K562 (cell line): Measurements from ENCODE around the gene CALML4. TPM values are rescaled to one million over a fixed set of nuclear protein-coding genes. Genes with fewer than 3 reads are reported as not detected.
A peak's percentile ranks its signal among the peaks of the same experiment; 100 is the strongest.
"Not testable (repeated sequence)": the region's sequence is repeated elsewhere in the genome, so short reads cannot be mapped to it uniquely, and the experiment has no call there.

Source experiments
- ATAC-seq: fragments of 200-7000 bp; cut with Tn5 transposase; 3 replicates; pipeline ENCODE4 v1.9.1; 2020; ENCODE audit warnings: moderate library complexity
- BruUV-seq: library from RNA; stranded (reverse); fragments of 400-500 nt; replicated peaks from 2 replicates; lab custom pipeline; 2021; lab: Mats Ljungman, UMichigan
- CTCF ChIA-PET: fragments of 300-600 bp; formaldehyde crosslinking; extraction: SDS; loops from one replicate; lab custom pipeline; 2021; ENCODE audit warnings: low intra/inter-chr PET ratio; lab: Yijun Ruan, JAX
- POLR2A ChIA-PET: fragments of 300-600, 350-650 bp; sonication (Branson Sonifier 250); formaldehyde crosslinking; extraction: SDS; loops from one replicate; lab custom pipeline; 2021; ENCODE audit warnings: antibody characterized with exemption, inconsistent platforms; lab: Yijun Ruan, JAX
- DNase-seq, 4 experiments: peaks; one replicate each; pipeline versions ENCODE4 v3.0.0 to v3.0.0-alpha.2; 2011 to 2018; ENCODE audit warnings: low spot score in 3 of 4, mixed read lengths in 3 of 4; ENCODE audit errors: extremely low read depth in 1 of 4
- FAIRE-seq: peaks from 2 replicates; lab custom pipeline; 2011; peaks lifted over from hg19 to GRCh38; lab: Jason Lieb, UNC
- H2AFZ ChIP-seq: 2 replicates; pipeline ENCODE4 v1.6.0; 2011; ENCODE audit warnings: low read depth, low read length, control low read depth, inconsistent platforms
- H3K27ac ChIP-seq: fragments of 200-600 bp; 3 replicates; pipeline ENCODE4 v1.8.0; 2011; ENCODE audit warnings: low read depth, mild to moderate bottlenecking, control low read depth, inconsistent platforms, low read length, moderate library complexity, mixed read lengths; ENCODE audit errors: extremely low read depth
- H3K27me3 ChIP-seq, 2 experiments: fragments of 300-600 bp in 1 of 2; 2 replicates in 1 of 2; 3 replicates in 1 of 2; pipeline versions ENCODE4 v1.6.0 to v1.8.0; 2011; ENCODE audit warnings: inconsistent platforms in 2 of 2, low read length in 2 of 2, mild to moderate bottlenecking in 1 of 2, mixed read lengths in 1 of 2, moderate library complexity in 1 of 2; ENCODE audit not compliant: control insufficient read depth in 2 of 2, insufficient read depth in 2 of 2
- H3K36me3 ChIP-seq: fragments of 300-600 bp; 3 replicates; pipeline ENCODE4 v1.8.0; 2011; ENCODE audit warnings: mild to moderate bottlenecking, low read length, inconsistent platforms; ENCODE audit not compliant: control insufficient read depth, insufficient read depth
- H3K4me1 ChIP-seq, 2 experiments: fragments of 200-600 bp in 1 of 2; replicated peaks in 1 of 2; 2 replicates in 1 of 2; 3 replicates in 1 of 2; pipeline versions ENCODE4 v1.5.1 to v1.8.0; 2011; ENCODE audit warnings: inconsistent platforms in 2 of 2, low read length in 2 of 2, mild to moderate bottlenecking in 1 of 2, mixed read lengths in 1 of 2, moderate library complexity in 1 of 2; ENCODE audit not compliant: control insufficient read depth in 2 of 2, insufficient read depth in 2 of 2
- H3K4me2 ChIP-seq: 2 replicates; pipeline ENCODE4 v1.6.1; 2011; ENCODE audit warnings: low read length, control low read depth, inconsistent platforms, mixed read lengths; ENCODE audit not compliant: insufficient read depth
- H3K4me3 ChIP-seq: fragments of 200-600 bp; sonication (generic), shearing (Covaris generic); 2 replicates; pipeline ENCODE4 v1.5.1; 2016; ENCODE audit warnings: control low read depth, inconsistent platforms
- H3K79me2 ChIP-seq: fragments of 200-600 bp; 3 replicates; pipeline ENCODE4 v1.8.0; 2011; ENCODE audit warnings: low read length, inconsistent platforms; ENCODE audit not compliant: control insufficient read depth, insufficient read depth
- H3K9ac ChIP-seq, 2 experiments: 2 replicates each; pipeline versions ENCODE4 v1.6.0 to v1.6.1; 2011; ENCODE audit warnings: low read depth in 2 of 2, low read length in 2 of 2, control low read depth in 1 of 2, inconsistent platforms in 1 of 2, mild to moderate bottlenecking in 1 of 2, mixed read lengths in 1 of 2; ENCODE audit not compliant: insufficient read depth in 1 of 2
- H3K9me1 ChIP-seq: one replicate; pipeline ENCODE4 v1.6.0; 2011; ENCODE audit warnings: inconsistent platforms, mild to moderate bottlenecking, low read length, moderate library complexity; ENCODE audit not compliant: control insufficient read depth, insufficient read depth
- H3K9me3 ChIP-seq: replicated peaks from 2 replicates; pipeline ENCODE4 v1.5.1; 2011; ENCODE audit warnings: low read depth, low read length, inconsistent platforms; ENCODE audit not compliant: control insufficient read depth, insufficient read depth
- H4K20me1 ChIP-seq: replicated peaks from 2 replicates; pipeline ENCODE4 v1.6.1; 2011; ENCODE audit warnings: low read length, inconsistent platforms, mixed read lengths; ENCODE audit not compliant: control insufficient read depth, insufficient read depth
- HNRNPL ChIP-seq: fragments of 200-400 bp; formaldehyde crosslinking; IDR thresholded peaks from 2 replicates; pipeline ENCODE4 v1.6.1; 2017; ENCODE audit warnings: low read depth, mild to moderate bottlenecking, low read length
- WGBS: fragments of 100-300 bp; shearing (Covaris generic); methylation state at CpG from one replicate; pipeline ENCODE4 v1.1.6; 2016; ENCODE audit warnings: low coverage, mixed read lengths; ENCODE audit not compliant: insufficient coverage; ENCODE audit errors: missing lambda C conversion rate; 5-methylcytosine and 5-hydroxymethylcytosine counted together
- in situ Hi-C: fragments of 300-500 bp; cut with MboI; formaldehyde crosslinking; loops from 4 replicates; pipeline ENCODE4 v1.15.0; 2018; ENCODE audit warnings: inconsistent platforms, mixed read lengths
- intact Hi-C: fragments of 100-400 bp; cut with micrococcal nuclease; formaldehyde crosslinking; loops from 2 replicates; pipeline ENCODE4 v1.14.2; 2022
- polyA plus RNA-seq, 8 experiments: library from polyadenylated mRNA; depleted of rRNA in 4 of 8; stranded (reverse) in 5 of 8; unstranded in 3 of 8; fragments of >200 nt; fragmentation: Nextera tagmentation in 2 of 8; fragmentation: Illumina TruSeq in 1 of 8; extraction: Ambion mirVana in 2 of 8; extraction: Trizol in 1 of 8; gene quantifications; 2 replicates each; pipeline versions ENCODE4 v1.2.1 to v1.2.3, GENCODE V29; 2011 to 2014; ENCODE audit warnings: inconsistent platforms in 1 of 8, missing spikeins in 1 of 8
- total RNA-seq, 7 experiments: library from RNA; depleted of rRNA in 6 of 7; stranded (reverse); fragments of >200 nt in 6 of 7; fragmentation: Illumina TruSeq in 2 of 7; extraction: Trizol in 2 of 7; gene quantifications; 2 replicates each; pipeline versions ENCODE4 v1.2.1 to v1.2.3, GENCODE V29; 2011 to 2021; ENCODE audit warnings: low replicate concordance in 1 of 7

CALML4 gene
- total and polyA plus RNA-seq, 9 of the 15 experiments (the other 6 are each of a cell fraction or from before 2014, with no cell fraction given), result 2.8 to 30.6 (median 15.5) TPM

- Histone ChIP-seq H3K9ac (peak overlapping the region in 1 of 2 experiments; percentile 74; a peak in 1 of 4 replicates), H3K79me2 (peaks cover 80% of the 10 kb centered on the region), H3K4me1 (peaks cover 24 to 32% of the 10 kb centered on the region in 2 experiments; a peak in 4 of 5 replicates), H3K36me3 (peaks cover 48% of the 10 kb centered on the region), H3K9me3 (no peaks in the 10 kb centered on the region), H3K27me3 (no peaks in the 10 kb centered on the region), H3K4me2 (peak overlapping the region; percentile 18; the same call in 1 of the 2 replicates), H3K9me1 (peaks cover 17% of the 10 kb centered on the region), H3K27ac (peak overlapping the region; percentile 36; the same call in 1 of the 3 replicates), H4K20me1 (peaks cover 18% of the 10 kb centered on the region), H3K4me3 (no peak overlapping the region), H2AFZ (no peak overlapping the region)
- BruUV-seq, result no TSS peak
- WGBS, result 72% methylated on average over 6 of the region's 6 CpGs
- CTCF ChIA-PET, result no interaction called here
- FAIRE-seq, result no peak
- ATAC-seq, result peak; percentile 17
- TF ChIP-seq HNRNPL, result no peak
- intact Hi-C loops, result no loop called here
- POLR2A ChIA-PET, result interaction anchor here (0.6 kb wide), 1 partner anchor 18 kb away, joined by 4 read pairs; no protein-coding TSS in a partner anchor
- DNase-seq, result peak in 2 of 4 experiments; percentile 4 to 5
- in situ Hi-C loops, result no loop called here
Measured at GRCh38 chr15:68223171-68223570, 18.0 kb upstream of the CALML4 start.

GRCh38 chr15:68222432-68222743 is 17.3 kb upstream of the CALML4 start:
- H2AFZ ChIP-seq, FAIRE-seq, CTCF ChIA-PET, in situ Hi-C loops, H3K27me3 ChIP-seq, POLR2A ChIA-PET, H3K9ac ChIP-seq, intact Hi-C loops, H3K27ac ChIP-seq, ATAC-seq, H3K4me2 ChIP-seq, H3K4me3 ChIP-seq, DNase-seq, BruUV-seq, H3K9me3 ChIP-seq: not testable (repeated sequence)
- Histone ChIP-seq H4K20me1 (peaks cover 11% of the 10 kb centered on the region), H3K4me1 (peaks cover 16 to 25% of the 10 kb centered on the region in 2 experiments; a peak in 4 of 5 replicates), H3K36me3 (peaks cover 51% of the 10 kb centered on the region), H3K9me1 (peaks cover 17% of the 10 kb centered on the region), H3K79me2 (peaks cover 80% of the 10 kb centered on the region)
- 94% methylated on average over 6 of the region's 18 CpGs for WGBS

- BruUV-seq, H3K27ac ChIP-seq, H3K9ac ChIP-seq, H3K9me3 ChIP-seq, CTCF ChIA-PET, H3K4me2 ChIP-seq, intact Hi-C loops, DNase-seq, in situ Hi-C loops, H3K4me3 ChIP-seq, FAIRE-seq, ATAC-seq, H2AFZ ChIP-seq, H3K27me3 ChIP-seq: not testable (repeated sequence)
- Histone ChIP-seq H3K79me2 (peaks cover 80% of the 10 kb centered on the region), H3K4me1 (peaks cover 13 to 21% of the 10 kb centered on the region in 2 experiments; a peak in 4 of 5 replicates), H3K9me1 (peaks cover 17% of the 10 kb centered on the region), H4K20me1 (peaks cover 10% of the 10 kb centered on the region), H3K36me3 (peaks cover 53% of the 10 kb centered on the region)
- POLR2A ChIA-PET, result interaction anchor here (3.5 kb wide), 1 partner anchor 8 kb away, joined by 18 read pairs; the partner anchor contains the start of gene CLN6
- 95% methylated on average over 19 of the region's 55 CpGs for WGBS
Measured at GRCh38 chr15:68221530-68222431, 16.6 kb upstream of the CALML4 start.
